Adrenal gland (tissue), 5 donors: ENCODE results near the gene GCN1.

Experiments
- POLR2A ChIP-seq, 2 donors: fragments of 450-650 bp; IDR thresholded peaks; one replicate each; pipeline ENCODE4 v1.6.1; 2017; ENCODE audit warnings: antibody characterized with exemption in 2 of 2, mild to moderate bottlenecking in 2 of 2, moderate library complexity in 1 of 2
- TF ChIP-seq, protein P1 (sequence below), 6 experiments: fragments of 450-650 bp in 4 of 6; fragments of 200-600 bp in 2 of 6; sonication (generic) in 1 of 6; IDR thresholded peaks; 1 replicate in 5 of 6; 2 replicates in 1 of 6; pipeline versions ENCODE4 v1.5.1 to v1.8.0; 2016 to 2021; ENCODE audit warnings: antibody characterized with exemption in 6 of 6, mild to moderate bottlenecking in 2 of 6, moderate library complexity in 1 of 6
- donor health status: DM: no; HTN: no; CAD: no.

DNA sequence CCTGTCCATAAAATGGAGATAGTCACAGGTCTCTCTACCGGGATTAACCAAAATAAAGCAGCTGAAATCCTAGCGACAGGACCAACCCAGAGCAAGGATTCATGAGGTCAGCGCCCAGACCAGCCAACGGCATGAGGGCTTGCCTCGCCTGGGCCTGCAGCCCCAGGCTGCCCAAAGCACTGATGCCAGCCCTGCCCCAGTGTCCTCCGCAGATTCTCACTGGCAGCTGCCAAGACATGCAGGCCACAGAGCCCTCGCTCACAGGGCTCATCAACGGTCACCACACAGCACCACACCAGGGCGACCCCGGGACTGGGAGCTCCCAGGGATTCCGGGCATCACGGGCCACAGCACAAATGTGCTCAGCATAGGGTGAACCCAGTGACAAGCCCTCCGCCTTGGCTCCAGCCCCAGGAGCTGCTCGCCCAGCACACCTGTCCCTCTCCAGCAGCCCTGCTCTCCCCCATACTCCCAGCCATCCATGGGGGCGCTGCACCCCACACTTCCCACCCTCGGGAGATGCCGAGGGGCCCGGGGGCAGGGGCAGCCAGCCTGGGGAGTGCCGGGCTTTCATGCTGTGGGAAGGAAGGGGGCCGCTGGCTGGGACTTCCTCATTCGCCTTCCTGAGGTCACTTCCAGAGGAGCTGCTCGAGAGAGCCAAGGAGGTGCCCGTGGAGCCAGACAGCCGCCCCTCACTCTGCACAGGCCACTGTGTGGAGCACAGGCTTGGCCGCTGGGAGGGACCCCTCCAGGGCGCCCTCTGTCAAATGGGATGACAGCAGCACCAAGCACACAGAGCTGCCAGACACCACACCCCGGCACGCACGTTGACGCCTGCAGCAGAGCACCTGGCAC lies 92.1 kb downstream of the GCN1 start:
- TF ChIP-seq POLR2A (IDR thresholded peaks at IDR 0.05): no peak
- TF ChIP-seq, protein P1, sequence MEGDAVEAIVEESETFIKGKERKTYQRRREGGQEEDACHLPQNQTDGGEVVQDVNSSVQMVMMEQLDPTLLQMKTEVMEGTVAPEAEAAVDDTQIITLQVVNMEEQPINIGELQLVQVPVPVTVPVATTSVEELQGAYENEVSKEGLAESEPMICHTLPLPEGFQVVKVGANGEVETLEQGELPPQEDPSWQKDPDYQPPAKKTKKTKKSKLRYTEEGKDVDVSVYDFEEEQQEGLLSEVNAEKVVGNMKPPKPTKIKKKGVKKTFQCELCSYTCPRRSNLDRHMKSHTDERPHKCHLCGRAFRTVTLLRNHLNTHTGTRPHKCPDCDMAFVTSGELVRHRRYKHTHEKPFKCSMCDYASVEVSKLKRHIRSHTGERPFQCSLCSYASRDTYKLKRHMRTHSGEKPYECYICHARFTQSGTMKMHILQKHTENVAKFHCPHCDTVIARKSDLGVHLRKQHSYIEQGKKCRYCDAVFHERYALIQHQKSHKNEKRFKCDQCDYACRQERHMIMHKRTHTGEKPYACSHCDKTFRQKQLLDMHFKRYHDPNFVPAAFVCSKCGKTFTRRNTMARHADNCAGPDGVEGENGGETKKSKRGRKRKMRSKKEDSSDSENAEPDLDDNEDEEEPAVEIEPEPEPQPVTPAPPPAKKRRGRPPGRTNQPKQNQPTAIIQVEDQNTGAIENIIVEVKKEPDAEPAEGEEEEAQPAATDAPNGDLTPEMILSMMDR (IDR thresholded peaks at IDR 0.05): no peak
